Measurements from ENCODE around the gene ELAC2.

ELAC2 gene

DNA sequence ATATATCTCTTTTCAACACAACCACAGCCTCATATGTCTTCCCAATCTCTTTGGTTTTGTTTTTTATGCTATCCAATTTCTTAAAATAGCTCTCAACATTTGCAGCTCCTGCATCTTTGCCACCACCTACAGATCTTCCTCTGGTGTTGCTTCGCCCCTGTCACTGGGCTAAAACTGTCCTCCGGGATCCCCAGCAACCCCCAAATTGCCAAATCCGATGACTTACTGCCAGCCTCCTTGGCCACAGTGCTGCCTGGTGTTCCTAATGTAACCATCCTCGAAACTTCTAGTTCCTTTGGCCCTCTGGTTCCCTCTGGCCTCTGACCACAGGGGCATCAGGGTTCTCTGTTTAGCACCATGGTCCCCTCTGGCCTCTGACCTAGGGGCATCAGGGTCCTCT lies 70.8 kb downstream of the ELAC2 start:
- no peak for DNase-seq

All from islet precursor cell (in vitro differentiated cells).